ENCODE measurements around the gene CENPO. TPM values are rescaled to one million over a fixed set of nuclear protein-coding genes. Genes with fewer than 3 reads are reported as not detected.

The CENPO gene
- total RNA-seq, 6 experiments from 2014 or later: 1.6 to 6.0 (median 3.1) TPM

- 88% methylated on average over 4 of the region's 5 CpGs for WGBS (ENCODE audit: insufficient coverage, low coverage, low lambda C conversion rate, missing lambda C conversion rate)
- Histone ChIP-seq H3K4me1 (no peaks in the 10 kb centered on the region), H3K4me3 (no peak overlapping the region), H3K9me3 (no peaks in the 10 kb centered on the region), H3K27me3 (no peaks in the 10 kb centered on the region), H3K36me3 (peaks cover 0 to 19% (median 11%) of the 10 kb centered on the region in 4 donors), H3K27ac (no peak overlapping the region)
- TF ChIP-seq POLR2A (IDR thresholded peaks at IDR 0.05) (no peak), CTCF (IDR thresholded peaks at IDR 0.05) (no peak)
- intact Hi-C loops (cut with DNase I): no loop called here
- no peak for DNase-seq
- peak in 2 of 4 donors; percentile 18 to 36 for ATAC-seq
Observed at GRCh38 chr2:24761866-24762265, 31.4 kb upstream of the CENPO start.

- Histone ChIP-seq H3K27me3 (no peaks in the 10 kb centered on the region), H3K27ac (no peak overlapping the region), H3K4me1 (no peaks in the 10 kb centered on the region), H3K9me3 (no peaks in the 10 kb centered on the region), H3K36me3 (peaks cover 0 to 19% (median 11%) of the 10 kb centered on the region in 4 donors), H3K4me3 (no peak overlapping the region)
- DNase-seq: no peak
- 57% methylated on average over 2 of the region's 2 CpGs for WGBS (ENCODE audit: insufficient coverage, low coverage, low lambda C conversion rate, missing lambda C conversion rate)
- ATAC-seq: no peak
- no peak for TF ChIP-seq POLR2A (IDR thresholded peaks at IDR 0.05)
- no peak for TF ChIP-seq CTCF (IDR thresholded peaks at IDR 0.05)
- intact Hi-C loops (cut with DNase I): no loop called here
Observed at GRCh38 chr2:24762518-24762917, 30.7 kb upstream of the CENPO start.

- 91% methylated on average over 4 of the region's 4 CpGs for WGBS (ENCODE audit: insufficient coverage, low coverage, low lambda C conversion rate, missing lambda C conversion rate)
- Histone ChIP-seq H3K27ac (no peak overlapping the region), H3K9me3 (no peaks in the 10 kb centered on the region), H3K36me3 (peaks cover 0 to 17% (median 4%) of the 10 kb centered on the region in 4 donors), H3K4me1 (no peaks in the 10 kb centered on the region), H3K4me3 (no peak overlapping the region), H3K27me3 (no peaks in the 10 kb centered on the region)
- ATAC-seq (no peak), DNase-seq (no peak)
- intact Hi-C loops (cut with DNase I): no loop called here
- TF ChIP-seq CTCF (IDR thresholded peaks at IDR 0.05): no peak
- TF ChIP-seq POLR2A (IDR thresholded peaks at IDR 0.05): no peak
Observed at GRCh38 chr2:24763843-24764242, 29.4 kb upstream of the CENPO start.

GRCh38 chr2:24766609-24767008 is 26.6 kb upstream of the CENPO start:
- H3K36me3 ChIP-seq: peaks cover 0 to 14% (median 2%) of the 10 kb centered on the region in 4 donors
- DNase-seq (no peak), ATAC-seq (no peak)
- TF ChIP-seq POLR2A (IDR thresholded peaks at IDR 0.05) (no peak), CTCF (IDR thresholded peaks at IDR 0.05) (no peak)
- no peak overlapping the region for H3K4me3 ChIP-seq
- H3K9me3 ChIP-seq: no peaks in the 10 kb centered on the region
- no peak overlapping the region for H3K27ac ChIP-seq
- 68% methylated on average over 6 of the region's 6 CpGs for WGBS (ENCODE audit: insufficient coverage, low coverage, low lambda C conversion rate, missing lambda C conversion rate)
- H3K4me1 ChIP-seq: no peaks in the 10 kb centered on the region
- intact Hi-C loops (cut with DNase I): no loop called here
- H3K27me3 ChIP-seq: no peaks in the 10 kb centered on the region

- no peak for ATAC-seq
- TF ChIP-seq POLR2A (IDR thresholded peaks at IDR 0.05): no peak
- TF ChIP-seq CTCF (IDR thresholded peaks at IDR 0.05): no peak
- H3K4me1 ChIP-seq: no peaks in the 10 kb centered on the region
- H3K27me3 ChIP-seq: no peaks in the 10 kb centered on the region
- H3K27ac ChIP-seq: no peak overlapping the region
- intact Hi-C loops (cut with DNase I): no loop called here
- no peak for DNase-seq
- peaks cover 0 to 11% (median 2%) of the 10 kb centered on the region in 4 donors for H3K36me3 ChIP-seq
- no peak overlapping the region for H3K4me3 ChIP-seq
- H3K9me3 ChIP-seq: no peaks in the 10 kb centered on the region
- 100% methylated on average over 5 of the region's 5 CpGs for WGBS (ENCODE audit: insufficient coverage, low coverage, low lambda C conversion rate, missing lambda C conversion rate)
Observed at GRCh38 chr2:24768013-24768412, 25.2 kb upstream of the CENPO start.
